M059J (cell line): Measurements from ENCODE around the gene CD93. TPM values are rescaled to one million over a fixed set of nuclear protein-coding genes. Genes with fewer than 3 reads are reported as not detected.

ENCODE experiments used
- DNase-seq: peaks from one replicate; pipeline ENCODE4 v3.0.0-alpha.2; 2012; ENCODE audit warnings: low read depth
- total RNA-seq: library from RNA; depleted of rRNA; stranded (reverse); fragments of >200 nt; shearing (Covaris generic); gene quantifications from 2 replicates; pipeline ENCODE4 v1.2.3, GENCODE V29; 2014

CD93 gene
- total RNA-seq, 1 experiment from 2014 or later = 1.5 TPM

DNA sequence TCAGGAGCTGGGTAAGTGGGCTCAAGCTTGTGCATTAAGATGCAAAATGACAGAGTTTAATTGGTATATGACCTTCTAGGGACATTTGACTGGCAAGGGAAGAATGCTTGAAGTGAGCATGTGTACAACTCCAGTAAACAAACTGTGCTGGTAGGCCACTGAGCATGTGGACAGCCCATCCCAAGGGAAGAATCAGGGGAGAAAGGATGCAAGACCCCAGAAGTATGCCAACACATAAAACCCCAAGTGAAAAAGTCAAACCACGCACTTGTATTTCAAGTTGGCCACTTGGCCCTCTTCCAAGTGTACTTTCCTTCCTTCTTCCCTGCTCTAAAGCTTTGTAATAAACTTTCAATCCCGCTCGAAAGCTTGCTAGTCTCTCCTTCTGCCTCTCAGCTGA is 26.3 kb downstream of the CD93 start:
- peak; percentile 42 for DNase-seq

DNA sequence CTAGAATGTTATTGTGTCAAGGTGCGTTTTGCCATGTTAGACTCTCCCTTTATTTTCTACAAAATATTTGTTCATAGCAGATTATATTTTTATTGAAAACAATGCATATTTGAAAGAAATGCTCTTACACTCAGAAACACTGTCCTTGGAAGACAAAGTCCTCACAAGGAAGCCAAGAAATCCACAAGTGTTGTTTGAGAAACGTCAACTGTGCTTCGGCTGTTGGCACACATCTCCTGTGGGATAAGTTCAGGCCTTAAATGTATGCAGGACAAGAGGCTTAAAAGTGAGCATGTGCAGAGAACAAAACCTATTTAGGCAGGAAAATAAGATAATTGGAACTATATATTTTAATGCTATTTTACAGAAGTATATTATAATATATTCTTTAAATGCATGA is 27.1 kb downstream of the CD93 start:
- DNase-seq = no peak

DNA sequence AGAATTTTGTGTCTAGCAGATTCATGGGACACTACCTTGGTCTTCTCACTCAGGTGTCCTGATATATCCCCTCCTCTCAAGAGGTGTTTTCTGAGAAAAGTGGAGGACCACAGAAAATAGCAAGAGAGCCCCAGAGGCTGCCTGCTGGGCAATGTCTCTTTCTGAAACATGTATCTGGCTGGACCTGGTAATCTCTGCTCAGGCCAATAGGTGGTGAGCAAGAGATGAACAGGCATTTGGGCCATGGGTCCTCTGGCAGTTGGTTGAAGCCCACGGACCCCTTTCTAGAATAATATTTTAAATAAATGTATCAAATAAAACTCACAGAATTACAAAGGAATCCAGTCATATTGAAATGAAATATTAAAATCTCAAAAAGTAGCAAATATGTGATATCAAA is 27.9 kb downstream of the CD93 start:
- DNase-seq = no peak

DNA sequence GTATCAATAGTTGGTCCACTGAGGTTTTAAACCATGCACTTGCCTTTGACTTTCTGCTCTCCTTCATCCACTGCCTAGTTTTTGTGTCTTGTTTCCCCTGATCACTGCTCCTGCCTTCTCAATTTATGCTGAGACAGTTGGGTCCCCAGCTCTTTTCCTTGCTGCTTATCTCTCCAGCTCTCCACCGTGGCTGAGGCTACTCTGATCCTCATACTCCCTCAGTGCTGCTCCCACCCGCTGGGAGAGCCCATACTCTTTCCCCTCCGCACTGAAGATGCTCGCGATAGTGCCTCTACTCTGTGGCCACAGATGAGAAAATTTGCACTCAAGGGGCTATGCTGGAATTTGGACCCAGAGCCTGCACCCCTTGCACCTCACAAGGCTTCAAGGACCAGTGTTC is 33.2 kb downstream of the CD93 start:
- no peak for DNase-seq

DNA sequence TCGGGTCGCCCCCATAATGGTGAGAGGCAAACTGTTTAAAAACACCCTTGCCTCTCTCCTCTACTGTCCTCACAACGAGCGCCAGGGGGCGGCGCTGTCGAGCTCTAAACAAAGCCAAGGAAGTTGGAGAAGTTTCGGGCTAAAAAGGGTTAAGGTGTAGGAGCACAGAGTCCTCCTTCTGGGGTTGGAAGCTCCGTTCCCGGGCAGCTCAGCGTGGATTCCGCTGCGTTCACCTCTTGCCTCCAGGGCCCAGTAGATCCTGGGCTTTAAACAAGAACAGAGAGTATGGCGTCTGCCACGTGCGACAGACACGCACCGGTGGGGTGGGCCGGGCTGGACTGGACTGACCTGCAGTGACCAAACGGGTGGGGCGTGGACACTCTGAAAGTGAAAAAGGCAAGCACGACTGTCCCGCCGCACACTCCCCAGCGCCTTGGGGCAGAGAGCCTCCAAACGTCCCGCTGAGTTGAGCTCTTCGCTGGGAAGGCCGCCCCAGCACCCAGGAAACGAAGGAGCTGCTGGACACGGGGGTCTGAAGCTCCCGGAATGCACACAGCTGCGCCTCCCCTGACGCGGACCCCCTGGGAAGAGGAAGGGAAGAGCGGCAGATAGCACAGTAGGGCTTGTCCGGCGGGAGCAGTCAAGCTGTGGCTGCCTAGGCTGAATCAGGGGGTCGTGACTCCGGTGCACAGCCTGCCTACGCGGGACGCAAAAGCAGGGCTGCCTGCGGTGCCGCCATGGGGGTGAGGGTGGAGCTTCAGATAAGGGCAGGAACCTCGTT is 35.1 kb downstream of the CD93 start:
- peak; percentile 92 for DNase-seq

GRCh38 chr20:23050076-23050838 is 35.9 kb downstream of the CD93 start:
- peak; percentile 79 for DNase-seq

DNA sequence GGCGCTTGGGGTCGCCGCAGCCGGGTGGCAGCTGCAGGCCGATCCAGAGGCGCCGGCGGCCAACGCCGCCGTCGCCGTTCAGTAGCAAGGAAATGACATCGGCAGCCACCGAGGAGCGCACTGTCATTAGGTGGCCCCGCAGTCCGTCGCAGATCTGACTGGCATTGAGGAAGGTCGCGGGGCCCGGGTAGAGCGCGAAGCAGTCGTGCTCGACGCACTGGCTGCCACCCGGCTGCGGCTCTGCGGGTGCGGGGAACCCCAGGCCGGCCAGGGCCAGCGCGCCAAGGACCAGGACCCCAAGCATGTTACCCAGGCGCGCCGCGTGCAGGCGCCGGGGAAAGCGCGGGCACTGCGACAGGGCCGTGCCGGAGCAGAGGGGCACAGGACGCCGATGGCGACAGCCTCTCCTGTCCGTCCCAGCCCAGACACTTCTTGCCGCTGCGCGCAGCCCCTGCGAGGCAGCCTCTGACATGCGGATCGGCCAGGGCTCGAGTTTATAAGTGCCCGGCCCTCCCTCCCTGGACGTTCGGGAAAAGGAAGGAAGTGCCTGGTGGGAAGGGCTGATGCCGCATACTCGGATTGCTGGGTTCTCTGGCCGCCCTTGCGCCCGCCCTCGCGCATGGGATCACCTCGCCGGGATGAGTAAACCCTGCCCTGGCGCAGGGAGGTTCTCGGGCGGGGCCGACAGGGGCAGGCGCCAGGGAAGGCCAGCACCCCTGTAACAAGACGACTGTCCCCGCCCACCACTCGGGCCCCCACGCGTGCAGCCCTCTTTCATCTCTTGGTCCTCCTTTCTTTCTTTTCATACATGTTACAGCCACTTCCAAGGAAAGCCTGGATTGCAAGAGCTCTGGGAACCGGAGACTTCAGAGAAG is 36.7 kb downstream of the CD93 start, which contains the start of gene THBD:
Gene THBD (minus strand): TSS at position 472 of the 875 bp plus-strand sequence. CDS start 168 bp downstream, at position 304.
- DNase-seq = peak; percentile 93

DNA sequence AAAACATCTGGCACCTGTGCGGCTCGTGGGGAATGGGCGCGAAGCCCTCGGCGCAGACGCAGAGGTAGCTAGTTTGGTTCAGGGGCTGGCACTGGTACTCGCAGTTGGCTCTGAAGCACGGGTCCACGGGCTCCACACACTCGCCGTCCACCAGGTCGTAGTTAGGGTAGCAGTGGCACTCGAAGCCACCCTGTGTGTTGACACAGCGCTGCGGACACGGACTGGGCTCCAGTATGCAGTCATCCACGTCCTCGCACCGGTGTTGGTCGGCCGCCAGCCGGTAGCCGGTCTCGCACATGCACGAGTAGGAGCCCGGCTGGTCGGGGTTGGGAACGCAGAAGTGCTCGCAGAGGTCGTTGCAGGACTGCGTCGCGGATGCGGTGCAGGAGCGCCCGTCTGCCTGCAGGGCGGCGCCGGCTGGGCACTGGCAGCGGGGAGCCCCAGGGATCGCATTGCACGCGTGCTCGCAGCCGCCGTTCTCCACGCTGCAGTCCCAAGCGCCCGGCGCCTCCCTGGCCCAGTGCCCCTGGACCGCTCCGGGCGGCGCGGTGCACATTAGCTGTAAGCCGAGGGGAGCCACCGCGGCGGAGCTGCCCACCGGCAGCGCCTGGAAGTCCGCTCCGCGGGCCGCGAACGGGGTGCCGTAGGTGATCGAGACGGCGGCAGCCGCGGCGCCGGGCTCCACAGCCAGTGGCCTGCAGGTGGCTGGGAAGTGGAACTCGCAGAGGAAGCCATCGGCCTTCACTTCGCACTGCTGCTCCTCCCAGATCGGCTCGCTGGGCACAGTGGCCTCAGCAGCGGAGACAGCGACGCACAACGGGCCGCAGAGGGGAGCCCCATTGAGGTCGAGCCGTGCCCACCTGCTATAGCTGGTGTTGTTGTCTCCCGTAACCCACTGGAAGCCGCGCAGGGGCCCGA is 37.6 kb downstream of the CD93 start:
- peak; percentile 54 for DNase-seq

DNA sequence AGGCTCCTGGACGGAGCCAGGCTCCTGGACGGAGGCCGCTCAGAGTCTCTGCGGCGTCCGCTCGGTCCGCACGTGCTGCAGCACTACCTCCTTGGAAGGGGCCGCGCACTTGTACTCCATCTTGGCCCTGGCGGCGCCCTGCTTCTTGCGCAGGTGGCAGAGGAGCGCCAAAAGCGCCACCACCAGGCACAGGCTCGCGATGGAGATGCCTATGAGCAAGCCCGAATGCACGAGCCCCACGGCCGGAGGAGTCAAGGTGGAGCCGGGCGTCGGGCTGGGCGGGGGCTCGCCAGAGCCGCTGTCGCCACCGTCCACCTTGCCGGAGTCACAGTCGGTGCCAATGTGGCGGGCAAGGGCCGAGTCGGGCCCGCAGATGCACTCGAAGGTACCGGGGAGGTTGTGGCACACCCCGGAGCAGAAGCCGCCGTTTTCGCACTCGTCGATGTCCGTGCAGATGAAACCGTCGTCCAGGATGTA is 38.3 kb downstream of the CD93 start:
- DNase-seq = no peak

DNA sequence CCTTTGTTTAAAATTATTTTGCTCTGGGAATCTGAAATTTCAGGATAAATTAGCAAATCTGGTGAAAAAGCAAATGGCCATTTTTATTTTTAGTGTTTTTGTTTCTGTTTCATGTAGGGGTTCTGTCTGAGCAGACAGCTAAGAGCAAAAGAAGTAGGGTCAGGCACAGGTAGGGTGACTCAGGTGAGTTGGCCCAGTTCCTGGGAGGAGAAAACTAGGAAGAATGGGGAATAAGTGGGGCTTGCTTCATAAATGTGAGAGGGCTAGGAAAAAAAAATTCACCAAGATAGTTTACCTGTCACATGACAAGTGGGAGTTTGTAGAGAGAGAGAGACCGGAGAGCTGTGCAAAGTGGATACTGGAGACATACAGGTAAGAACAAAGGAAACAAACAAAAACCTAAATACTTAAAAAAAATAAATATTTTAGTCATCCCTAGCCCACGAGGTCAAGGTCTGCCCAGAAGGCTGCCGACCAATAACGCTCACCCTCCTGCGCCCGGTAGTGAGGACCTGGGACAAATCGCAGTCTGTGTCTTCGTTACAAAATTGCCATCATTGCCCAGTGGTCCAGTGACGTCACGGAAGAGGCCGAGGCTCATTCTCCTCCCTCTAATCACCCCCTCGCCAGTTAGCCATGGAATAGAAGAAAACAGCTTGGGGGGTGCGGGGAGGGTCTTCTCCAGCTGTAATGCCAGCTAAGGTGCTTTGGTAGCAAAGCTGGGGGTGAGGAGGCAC is 39.0 kb downstream of the CD93 start:
- no peak for DNase-seq

DNA sequence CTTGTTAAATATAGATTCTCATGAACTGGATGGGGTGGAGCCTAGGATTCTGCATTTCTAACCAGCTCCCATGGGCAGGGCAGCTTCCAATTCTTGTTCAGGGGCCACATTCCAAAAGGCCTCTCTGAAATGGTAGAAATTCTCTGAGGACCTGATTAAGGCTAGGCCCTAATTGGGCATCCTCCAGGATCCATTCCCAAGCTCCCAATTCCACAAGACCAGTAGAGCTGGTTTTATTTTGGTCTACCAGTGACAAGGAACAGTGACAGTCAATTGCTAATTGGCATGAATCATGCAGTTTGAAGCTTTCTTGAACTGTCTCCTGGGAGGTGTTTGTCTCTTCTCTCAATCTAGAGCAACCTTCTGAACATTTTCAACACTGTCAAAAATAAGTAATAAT is 39.7 kb downstream of the CD93 start:
- DNase-seq = no peak

DNA sequence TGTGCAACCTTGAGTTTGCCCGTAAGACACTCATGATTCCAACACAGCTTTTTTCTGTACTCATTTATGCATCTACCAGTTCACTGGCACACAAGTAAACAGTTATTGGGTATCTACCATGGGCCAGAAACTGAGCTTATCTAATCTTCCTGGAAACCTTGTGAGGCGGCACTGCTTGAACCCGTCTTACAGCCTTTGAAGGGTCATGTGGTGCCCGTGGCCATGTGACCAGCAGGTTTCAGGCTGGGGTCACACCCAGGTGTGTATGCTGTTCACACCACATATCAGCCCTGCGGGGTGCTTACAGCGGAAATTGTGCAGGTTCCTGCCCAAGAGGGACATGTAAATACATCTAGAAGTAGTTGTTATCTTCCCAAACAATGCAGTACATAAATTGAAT is 42.7 kb downstream of the CD93 start:
- no peak for DNase-seq

DNA sequence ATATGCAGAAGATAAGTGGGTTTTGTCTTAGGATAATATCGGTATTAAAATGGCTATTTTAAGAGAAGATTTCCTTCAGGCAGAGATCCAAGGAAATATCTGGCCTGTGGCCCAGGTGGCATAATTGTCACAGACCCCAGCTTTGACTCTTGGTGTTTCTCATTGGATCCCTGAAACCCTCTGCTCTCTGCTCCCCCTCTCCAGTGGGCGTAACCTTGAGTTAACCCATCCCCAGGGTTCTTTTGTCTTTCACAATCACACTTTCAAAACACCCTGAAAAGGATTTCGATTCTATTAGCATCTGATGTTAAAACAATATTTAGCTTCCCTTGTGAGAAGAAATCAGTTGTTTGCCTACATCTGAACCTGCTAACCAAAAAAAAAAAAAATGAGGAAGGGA is 43.9 kb downstream of the CD93 start:
- no peak for DNase-seq

DNA sequence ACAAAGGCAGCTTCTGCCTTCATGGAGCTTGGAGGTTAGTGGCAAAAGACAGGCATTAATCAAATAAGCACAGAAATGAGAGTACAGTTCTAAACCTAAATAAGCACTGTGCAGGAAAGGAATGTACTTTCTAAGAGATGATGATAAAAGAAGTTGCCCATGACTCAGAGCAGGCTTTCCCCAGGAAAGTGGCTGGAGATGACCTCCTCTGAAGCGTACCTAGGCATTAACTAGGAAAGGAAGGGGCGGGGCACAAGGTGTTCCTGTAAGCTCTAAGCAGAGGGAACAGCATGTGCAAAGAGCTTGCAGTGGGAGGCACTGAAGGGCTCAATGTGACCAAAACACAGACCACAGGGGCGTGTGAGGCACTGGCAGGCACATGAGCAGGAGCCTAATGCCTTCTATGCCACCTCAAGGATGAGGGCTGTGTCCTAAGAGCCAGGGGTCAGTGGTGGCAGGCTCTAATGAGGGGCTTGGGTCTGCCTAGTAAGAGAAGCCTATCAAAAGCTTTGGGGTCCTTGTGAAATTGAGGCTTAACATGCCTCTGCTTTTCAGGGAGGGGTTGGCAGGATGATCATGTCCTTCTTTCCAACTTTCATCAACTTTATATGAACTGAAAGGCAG is 46.1 kb downstream of the CD93 start:
- DNase-seq = peak; percentile 43

GRCh38 chr20:23039136-23039875 is 46.8 kb downstream of the CD93 start:
- no peak for DNase-seq

- peak; percentile 40 for DNase-seq
Observed at GRCh38 chr20:23037017-23037481, 49.1 kb downstream of the CD93 start.

GRCh38 chr20:23036371-23036770 is 49.8 kb downstream of the CD93 start:
- no peak for DNase-seq

- no peak for DNase-seq
Observed at GRCh38 chr20:23035731-23036130, 50.4 kb downstream of the CD93 start.
